Karpas-422 (cell line): Measurements from ENCODE around the gene WNT3A. TPM values are rescaled to one million over a fixed set of nuclear protein-coding genes. Genes with fewer than 3 reads are reported as not detected.

Source experiments
- DNase-seq: peaks from one replicate; pipeline ENCODE4 v3.0.0-alpha.2; 2015
- H2AFZ ChIP-seq: fragments of 200-600 bp; sonication (generic); 2 replicates; pipeline ENCODE4 v1.6.1; 2014; ENCODE audit warnings: antibody characterized with exemption, low read length, mixed read lengths
- H3K27ac ChIP-seq: fragments of 200-600 bp; sonication (generic); 2 replicates; pipeline ENCODE4 v1.5.1; 2014; ENCODE audit warnings: mild to moderate bottlenecking, low read length, moderate library complexity
- H3K27me3 ChIP-seq: fragments of 200-600 bp; sonication (generic); 2 replicates; pipeline ENCODE4 v1.6.1; 2014; ENCODE audit warnings: low read length, mixed read lengths
- H3K36me3 ChIP-seq: fragments of 200-600 bp; sonication (generic); 2 replicates; pipeline ENCODE4 v1.6.1; 2014; ENCODE audit warnings: low read length, mixed read lengths; ENCODE audit not compliant: insufficient read depth
- H3K4me1 ChIP-seq: fragments of 200-600 bp; sonication (generic); 2 replicates; pipeline ENCODE4 v1.6.1; 2014; ENCODE audit warnings: mild to moderate bottlenecking, low read length, mixed read lengths
- H3K4me2 ChIP-seq: fragments of 200-600 bp; sonication (generic); 2 replicates; pipeline ENCODE4 v1.6.1; 2014; ENCODE audit warnings: low read length, low read depth, mild to moderate bottlenecking; ENCODE audit not compliant: poor library complexity, severe bottlenecking
- H3K4me3 ChIP-seq: fragments of 200-600 bp; sonication (generic); 2 replicates; pipeline ENCODE4 v1.5.1; 2014; ENCODE audit warnings: mild to moderate bottlenecking, antibody characterized with exemption, low read length, mixed read lengths
- H3K79me2 ChIP-seq: fragments of 200-600 bp; sonication (generic); 2 replicates; pipeline ENCODE4 v1.6.1; 2014; ENCODE audit warnings: mild to moderate bottlenecking, low read length, mixed read lengths
- H3K9ac ChIP-seq: fragments of 200-600 bp; sonication (generic); 2 replicates; pipeline ENCODE4 v1.6.0; 2014; ENCODE audit warnings: low read length
- H3K9me2 ChIP-seq: fragments of 200-600 bp; sonication (generic), shearing (Covaris generic); replicated peaks from 2 replicates; pipeline ENCODE4 v1.6.0; 2014; ENCODE audit warnings: mild to moderate bottlenecking, low read length, moderate library complexity; ENCODE audit not compliant: insufficient read depth
- H3K9me3 ChIP-seq: fragments of 300-700, 200-600 bp; sonication (generic); 2 replicates; pipeline ENCODE4 v1.6.1; 2014; ENCODE audit warnings: low read length, mixed read lengths
- H4K20me1 ChIP-seq: fragments of 200-600 bp; sonication (generic); 2 replicates; pipeline ENCODE4 v1.6.1; 2014; ENCODE audit warnings: mild to moderate bottlenecking, antibody characterized with exemption, low read length, low read depth; ENCODE audit not compliant: insufficient read depth
- total RNA-seq: library from RNA; depleted of rRNA; stranded (reverse); fragments of >200 nt; shearing (Covaris generic); gene quantifications from 2 replicates; pipeline ENCODE4 v1.2.3, GENCODE V29; 2014; ENCODE audit warnings: low replicate concordance

Gene WNT3A
- total RNA-seq, 1 experiment from 2014 or later = not detected

GRCh38 chr1:228102791-228103620 is 96.2 kb downstream of the WNT3A start, which contains the start of gene C1orf35:
Gene C1orf35 (minus strand): TSS chr1:228103325. CDS start chr1:228103227, 98 bp downstream.
- Histone ChIP-seq H3K27ac (peak within 1 kb of the TSS; percentile 42; the same call in 1 of the 2 replicates), H3K36me3 (peaks cover 13% of the 10 kb centered on the region), H3K4me1 (peaks cover 35% of the 10 kb centered on the region), H4K20me1 (peaks cover 25% of the 10 kb centered on the region; the same call in 1 of the 2 replicates), H2AFZ (peak within 1 kb of the TSS; percentile 82; the same call in 1 of the 2 replicates), H3K9me3 (no peaks in the 10 kb centered on the region), H3K27me3 (no peaks in the 10 kb centered on the region), H3K9me2 (no peaks in the 10 kb centered on the region), H3K9ac (peak within 1 kb of the TSS; percentile 93), H3K4me2 (peak within 1 kb of the TSS; percentile 91), H3K79me2 (peaks cover 38% of the 10 kb centered on the region), H3K4me3 (peak within 1 kb of the TSS; percentile 74)
- peak; percentile 98 for DNase-seq

GRCh38 chr1:228104526-228105269 is 97.9 kb downstream of the WNT3A start:
- peak; percentile 42 for DNase-seq
- Histone ChIP-seq H3K9me3 (no peaks in the 10 kb centered on the region), H3K36me3 (0 out of 2 replicates have a peak, but pooled peaks cover 9% of the 10 kb centered on the region), H3K79me2 (peaks cover 45% of the 10 kb centered on the region), H2AFZ (no peak overlapping the region), H3K4me3 (peak overlapping the region; percentile 74; the same call in 1 of the 2 replicates), H3K4me2 (no peak overlapping the region), H3K9ac (peak overlapping the region; percentile 93; the same call in 1 of the 2 replicates), H3K4me1 (peaks cover 42% of the 10 kb centered on the region), H3K27me3 (no peaks in the 10 kb centered on the region), H3K27ac (no peak overlapping the region), H4K20me1 (peaks cover 14% of the 10 kb centered on the region; the same call in 1 of the 2 replicates), H3K9me2 (no peaks in the 10 kb centered on the region)

- Histone ChIP-seq H3K9me3 (no peaks in the 10 kb centered on the region), H4K20me1 (peaks cover 14% of the 10 kb centered on the region; the same call in 1 of the 2 replicates), H3K36me3 (0 out of 2 replicates have a peak, but pooled peaks cover 9% of the 10 kb centered on the region), H3K4me2 (no peak overlapping the region), H3K4me3 (no peak overlapping the region), H2AFZ (no peak overlapping the region), H3K9ac (no peak overlapping the region), H3K9me2 (no peaks in the 10 kb centered on the region), H3K27ac (no peak overlapping the region), H3K4me1 (peaks cover 48% of the 10 kb centered on the region), H3K79me2 (peaks cover 46% of the 10 kb centered on the region), H3K27me3 (no peaks in the 10 kb centered on the region)
- peak; percentile 38 for DNase-seq
These were observed 98.6 kb downstream of the WNT3A start for GRCh38 chr1:228105270-228105995.

GRCh38 chr1:228105996-228106799 is 99.4 kb downstream of the WNT3A start:
- peak; percentile 39 for DNase-seq
- H3K9me2 ChIP-seq = no peaks in the 10 kb centered on the region
- no peak overlapping the region for H3K4me3 ChIP-seq
- peaks cover 42% of the 10 kb centered on the region for H3K4me1 ChIP-seq
- no peak overlapping the region for H3K4me2 ChIP-seq
- H4K20me1 ChIP-seq = peaks cover 9% of the 10 kb centered on the region; the same call in 1 of the 2 replicates
- H3K27me3 ChIP-seq = no peaks in the 10 kb centered on the region
- no peak overlapping the region for H3K27ac ChIP-seq
- no peak overlapping the region for H2AFZ ChIP-seq
- H3K9me3 ChIP-seq = no peaks in the 10 kb centered on the region
- H3K79me2 ChIP-seq = peaks cover 43% of the 10 kb centered on the region
- H3K36me3 ChIP-seq = 0 out of 2 replicates have a peak, but pooled peaks cover 9% of the 10 kb centered on the region
- no peak overlapping the region for H3K9ac ChIP-seq

- no peak overlapping the region for H3K9ac ChIP-seq
- no peak overlapping the region for H3K4me2 ChIP-seq
- H3K79me2 ChIP-seq = peaks cover 38% of the 10 kb centered on the region
- H3K9me3 ChIP-seq = no peaks in the 10 kb centered on the region
- no peaks in the 10 kb centered on the region for H3K9me2 ChIP-seq
- 0 out of 2 replicates have a peak, but pooled peaks cover 4% of the 10 kb centered on the region for H4K20me1 ChIP-seq
- H3K4me1 ChIP-seq = peaks cover 37% of the 10 kb centered on the region
- H3K27ac ChIP-seq = no peak overlapping the region
- H2AFZ ChIP-seq = no peak overlapping the region
- H3K4me3 ChIP-seq = no peak overlapping the region
- no peak for DNase-seq
- 0 out of 2 replicates have a peak, but pooled peaks cover 9% of the 10 kb centered on the region for H3K36me3 ChIP-seq
- H3K27me3 ChIP-seq = no peaks in the 10 kb centered on the region
These were observed 99.9 kb downstream of the WNT3A start for GRCh38 chr1:228106800-228107054.

GRCh38 chr1:228107636-228108035 is 100.8 kb downstream of the WNT3A start:
- peak overlapping the region; percentile 87 for H3K9ac ChIP-seq
- H3K9me2 ChIP-seq = no peaks in the 10 kb centered on the region
- no peak overlapping the region for H3K27ac ChIP-seq
- peaks cover 34% of the 10 kb centered on the region for H3K4me1 ChIP-seq
- H3K4me3 ChIP-seq = peak overlapping the region; percentile 87
- peak overlapping the region; percentile 90 for H3K4me2 ChIP-seq
- no peak for DNase-seq
- H3K27me3 ChIP-seq = no peaks in the 10 kb centered on the region
- no peaks in the 10 kb centered on the region for H3K9me3 ChIP-seq
- H3K36me3 ChIP-seq = peaks cover 9% of the 10 kb centered on the region; the same call in 1 of the 2 replicates
- H4K20me1 ChIP-seq = no peaks in the 10 kb centered on the region
- H3K79me2 ChIP-seq = peaks cover 29% of the 10 kb centered on the region
- H2AFZ ChIP-seq = no peak overlapping the region

- Histone ChIP-seq H3K4me3 (peak overlapping the region; percentile 87), H3K9ac (peak overlapping the region; percentile 87), H3K4me1 (peaks cover 34% of the 10 kb centered on the region), H3K9me2 (no peaks in the 10 kb centered on the region), H3K79me2 (peaks cover 26% of the 10 kb centered on the region), H3K4me2 (peak overlapping the region; percentile 90), H3K9me3 (no peaks in the 10 kb centered on the region), H3K27ac (no peak overlapping the region), H3K27me3 (no peaks in the 10 kb centered on the region), H3K36me3 (peaks cover 9% of the 10 kb centered on the region; the same call in 1 of the 2 replicates), H4K20me1 (no peaks in the 10 kb centered on the region), H2AFZ (no peak overlapping the region)
- no peak for DNase-seq
These were observed 101.4 kb downstream of the WNT3A start for GRCh38 chr1:228108055-228108690.
